ENCODE results near the gene TOM1. TPM values are rescaled to one million over a fixed set of nuclear protein-coding genes. Genes with fewer than 3 reads are reported as not detected.
A peak's percentile ranks its signal among the peaks of the same experiment; 100 is the strongest.

TOM1 gene
- total RNA-seq, 1 donor from 2014 or later, result 36.9 TPM

DNA sequence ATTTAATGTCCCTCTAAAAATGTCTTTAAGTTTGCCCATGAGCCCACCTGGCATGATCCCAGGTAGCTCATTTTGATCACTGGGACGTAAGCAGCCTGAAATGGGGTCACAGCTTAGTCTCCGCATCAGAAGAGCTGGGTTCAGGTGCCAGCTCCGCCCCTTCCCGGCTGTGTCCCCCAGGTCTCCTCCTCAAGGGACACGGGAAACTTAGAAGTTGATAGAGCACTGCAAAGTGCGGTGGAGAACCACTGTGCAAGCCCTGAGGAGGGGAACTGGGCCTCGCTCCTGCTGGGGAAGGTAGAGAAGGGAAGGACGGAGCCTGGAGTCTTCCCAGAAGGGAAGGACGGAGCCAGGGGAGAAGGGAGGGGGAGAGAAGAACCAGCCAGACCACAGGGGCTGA lies 7.7 kb downstream of the TOM1 start:
- no peak for DNase-seq (ENCODE audit: low spot score)

DNA sequence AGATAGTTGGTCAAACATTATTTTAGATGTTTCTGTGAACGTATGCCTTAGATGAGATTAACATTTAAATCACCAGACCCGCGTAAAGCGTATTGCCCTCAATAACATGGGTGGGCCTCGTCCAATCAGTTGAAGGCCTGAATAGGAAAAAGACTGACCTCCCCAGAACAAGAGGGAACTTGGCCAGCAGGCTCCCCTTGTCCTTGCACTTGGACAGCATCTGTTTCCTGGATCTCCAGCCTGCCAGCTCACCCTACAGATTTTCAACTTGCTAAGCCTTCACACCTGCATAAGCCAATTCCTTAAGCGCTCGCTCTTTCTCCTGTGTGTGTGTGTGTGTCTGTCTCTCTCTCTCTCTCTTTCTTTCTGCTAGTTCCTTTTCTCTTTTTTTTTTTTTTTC lies 8.2 kb downstream of the TOM1 start:
- peak; percentile 40 for DNase-seq (ENCODE audit: low spot score)

GRCh38 chr22:35308480-35309021 lies 8.9 kb downstream of the TOM1 start:
- DNase-seq (ENCODE audit: low spot score), result no peak

GRCh38 chr22:35310556-35311550 lies 11.2 kb downstream of the TOM1 start:
- DNase-seq (ENCODE audit: low spot score), result no peak

- no peak for DNase-seq (ENCODE audit: low spot score)
Measured at GRCh38 chr22:35311551-35311999, 11.9 kb downstream of the TOM1 start.

- no peak for DNase-seq (ENCODE audit: low spot score)
Measured at GRCh38 chr22:35312198-35313059, 12.7 kb downstream of the TOM1 start.

DNA sequence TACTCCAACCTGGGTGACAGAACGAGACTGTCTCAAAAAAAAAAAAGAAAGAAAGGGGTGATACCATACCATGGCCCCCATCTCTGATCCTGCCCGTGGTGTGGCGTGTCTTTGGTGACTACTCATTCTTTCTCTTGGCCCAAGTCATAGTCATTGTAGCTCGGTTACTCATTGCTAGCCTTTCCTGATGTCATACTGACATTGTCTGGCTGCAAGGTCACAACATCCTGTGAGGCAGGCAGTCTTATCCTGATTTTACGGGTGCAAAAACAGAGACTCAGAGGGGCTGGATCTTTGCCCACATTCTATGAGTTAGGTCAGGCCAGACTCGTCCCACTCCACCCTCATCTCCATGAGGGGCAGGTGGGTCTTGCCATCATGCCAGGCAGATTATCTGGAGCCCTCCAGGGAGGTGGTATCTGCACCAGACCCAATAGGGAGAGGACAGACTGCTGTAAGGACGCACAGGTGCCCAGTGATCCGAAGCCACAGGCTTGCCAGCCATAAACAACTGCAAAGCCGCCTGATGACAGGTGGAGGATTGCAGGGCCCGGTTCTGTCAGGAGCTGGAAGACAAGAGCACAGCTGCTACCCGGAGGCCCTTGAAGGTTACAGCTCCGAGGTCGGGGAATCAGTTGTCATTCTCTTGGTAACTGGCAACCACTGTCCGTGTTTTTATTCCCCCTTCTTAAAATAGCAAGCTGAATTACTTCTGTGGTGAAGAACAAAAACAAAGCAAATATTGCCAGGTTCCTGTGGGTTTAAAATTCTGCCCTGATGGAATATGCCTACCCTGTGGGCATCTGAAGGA lies 13.8 kb downstream of the TOM1 start:
- no peak for DNase-seq (ENCODE audit: low spot score)

GRCh38 chr22:35314161-35314942 lies 14.7 kb downstream of the TOM1 start:
- no peak for DNase-seq (ENCODE audit: low spot score)

DNA sequence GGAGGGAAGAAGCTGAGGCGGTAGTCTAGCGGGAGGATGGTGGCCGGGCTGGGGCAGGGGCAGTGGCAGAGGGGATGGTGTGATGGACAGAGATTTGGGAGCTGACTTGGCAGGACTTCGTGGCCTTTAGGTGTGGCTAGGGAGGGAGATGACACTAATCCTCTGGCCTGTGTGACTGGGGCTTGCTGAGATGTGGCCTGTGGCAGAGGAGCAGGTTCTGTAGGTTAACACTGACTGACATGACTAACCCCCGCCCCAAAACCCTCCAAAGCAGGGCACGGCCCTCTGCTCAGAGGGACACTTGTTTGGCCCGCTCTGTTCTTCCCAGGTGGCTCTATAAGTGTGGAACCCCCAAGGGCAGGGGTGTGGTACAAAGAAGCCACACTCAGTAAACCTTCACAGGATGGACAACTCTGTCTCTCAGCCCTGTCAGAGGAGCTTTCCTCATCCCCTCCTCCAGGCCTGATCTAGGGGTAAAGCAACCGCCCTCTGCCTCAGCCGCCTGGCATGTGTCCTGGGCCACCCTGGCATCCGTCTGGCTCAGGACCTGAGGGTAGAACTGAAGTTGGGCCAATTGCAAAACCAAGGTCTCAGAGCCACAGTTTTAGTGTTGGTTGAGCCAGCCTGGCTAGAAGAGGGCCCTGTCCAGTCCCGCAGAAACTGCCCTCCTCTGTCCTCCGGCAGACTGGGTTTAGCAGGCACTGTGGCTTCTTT lies 15.6 kb downstream of the TOM1 start:
- no peak for DNase-seq (ENCODE audit: low spot score)

- DNase-seq (ENCODE audit: low spot score), result no peak
Measured at GRCh38 chr22:35315855-35316745, 16.4 kb downstream of the TOM1 start.

- DNase-seq (ENCODE audit: low spot score), result no peak
Measured at GRCh38 chr22:35316751-35317150, 17.1 kb downstream of the TOM1 start.

DNA sequence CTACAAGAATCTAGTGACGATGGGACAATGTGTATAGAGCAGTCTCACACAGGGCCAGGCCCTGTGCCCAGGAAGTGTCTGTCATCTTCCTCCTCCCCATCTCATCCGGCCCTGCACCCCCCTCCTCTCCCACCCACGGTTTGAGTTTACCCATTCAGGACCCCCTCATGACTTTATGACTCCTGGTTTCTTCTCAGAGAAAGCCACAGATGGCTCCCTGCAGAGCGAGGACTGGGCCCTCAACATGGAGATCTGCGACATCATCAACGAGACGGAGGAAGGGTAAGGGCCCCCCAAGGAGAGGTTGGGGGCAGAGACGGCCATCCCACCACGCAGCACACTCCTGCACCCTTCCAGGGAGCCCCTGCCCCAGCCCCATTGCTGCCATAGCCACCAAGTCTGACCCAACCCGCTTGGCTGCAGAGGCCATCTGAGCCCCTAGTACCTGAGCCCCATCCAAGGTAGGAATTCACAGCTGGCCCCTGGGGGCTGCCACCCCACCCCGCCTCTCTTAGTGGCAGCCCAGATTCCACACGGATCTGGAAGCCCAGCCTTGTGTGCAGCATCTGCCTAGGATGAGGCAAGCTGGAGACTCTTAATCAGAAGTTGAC lies 18.1 kb downstream of the TOM1 start:
- no peak for DNase-seq (ENCODE audit: low spot score)

- no peak for DNase-seq (ENCODE audit: low spot score)
Measured at GRCh38 chr22:35318346-35319215, 18.9 kb downstream of the TOM1 start.

DNA sequence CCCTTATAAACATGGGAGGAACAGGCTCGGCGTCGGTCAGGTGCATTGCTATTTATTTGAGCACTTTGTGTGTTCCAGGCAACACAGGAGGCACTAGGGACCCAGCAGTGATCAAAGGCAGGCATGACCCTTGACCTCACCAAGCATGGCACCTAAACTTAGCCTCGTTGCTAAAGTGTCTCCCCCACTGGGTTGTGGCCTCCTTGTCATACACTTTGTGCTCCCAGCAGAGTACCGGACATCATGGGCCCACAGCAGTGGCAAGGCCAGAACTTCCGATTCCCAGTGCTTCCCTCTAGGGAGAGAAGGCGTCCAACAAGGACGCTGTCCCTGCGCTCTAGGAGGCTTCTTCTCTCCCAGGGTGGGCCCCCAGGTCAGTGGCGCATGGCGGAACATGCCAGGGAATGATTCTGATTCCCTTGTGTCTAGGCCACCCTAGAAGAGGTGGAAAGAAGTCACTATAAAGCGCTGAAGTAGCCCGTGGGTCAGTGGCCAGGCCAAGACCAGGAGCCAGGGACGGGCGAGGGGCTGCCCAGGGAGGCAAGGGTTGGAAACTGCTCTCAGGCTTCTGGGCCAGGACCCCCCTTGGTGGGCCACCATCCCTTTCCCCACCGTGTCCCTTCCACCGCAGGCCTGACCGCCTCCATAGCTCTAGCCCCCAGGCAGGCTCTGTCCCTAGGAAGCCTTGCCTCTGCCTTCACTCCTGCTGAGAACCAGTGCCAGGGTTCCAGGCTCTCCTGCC lies 19.7 kb downstream of the TOM1 start:
- no peak for DNase-seq (ENCODE audit: low spot score)

DNA sequence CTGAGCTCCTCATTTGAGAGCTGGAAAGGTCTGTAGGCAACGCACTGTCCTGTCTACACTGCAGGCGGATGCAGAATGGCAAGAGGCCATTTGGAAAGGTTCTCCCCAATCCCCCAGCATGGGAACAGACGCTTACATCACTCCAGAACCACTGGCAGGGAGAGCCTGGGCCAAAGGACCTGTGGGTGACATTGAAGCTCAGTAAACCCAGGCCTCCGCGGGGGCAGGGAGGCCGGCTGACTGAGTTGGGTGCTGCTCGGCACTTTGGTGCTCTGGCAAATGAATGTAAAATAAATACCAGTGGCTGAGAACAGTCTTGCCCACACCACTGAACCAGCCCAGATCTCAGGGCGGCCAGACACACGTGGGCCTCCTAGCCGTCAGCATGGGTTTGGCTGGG lies 22.4 kb downstream of the TOM1 start:
- DNase-seq (ENCODE audit: low spot score), result no peak

DNA sequence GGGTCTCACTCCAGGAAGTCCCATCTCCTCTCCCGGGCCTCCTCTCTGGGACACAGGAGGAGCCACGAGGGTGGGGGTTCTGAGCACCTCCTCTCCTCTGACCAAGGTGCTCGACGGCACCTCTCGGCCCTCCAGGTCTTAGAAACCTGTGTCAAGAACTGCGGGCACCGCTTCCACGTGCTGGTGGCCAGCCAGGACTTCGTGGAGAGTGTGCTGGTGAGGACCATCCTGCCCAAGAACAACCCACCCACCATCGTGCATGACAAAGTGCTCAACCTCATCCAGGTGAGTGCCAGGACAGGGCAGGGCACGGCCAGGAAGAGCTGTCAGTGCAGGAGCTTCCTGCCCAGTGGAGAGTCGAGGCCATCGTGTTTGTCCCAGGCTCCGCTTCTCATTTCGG lies 23.2 kb downstream of the TOM1 start:
- DNase-seq (ENCODE audit: low spot score), result no peak

DNA sequence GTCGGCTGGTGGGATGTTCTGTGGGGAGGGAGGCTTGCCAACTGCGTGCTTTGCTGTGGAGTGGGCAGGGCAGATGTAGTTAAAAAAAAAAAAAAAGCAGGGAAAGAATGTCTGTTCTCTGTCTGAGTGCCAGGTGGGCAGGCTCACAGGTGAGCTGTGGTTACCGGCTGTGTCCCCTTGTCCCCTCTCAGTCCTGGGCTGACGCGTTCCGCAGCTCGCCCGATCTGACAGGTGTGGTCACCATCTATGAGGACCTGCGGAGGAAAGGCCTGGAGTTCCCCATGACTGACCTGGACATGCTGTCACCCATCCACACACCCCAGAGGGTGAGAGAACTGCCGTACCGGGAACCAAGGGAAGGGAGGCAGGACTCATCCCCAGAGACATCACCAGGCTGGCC lies 23.6 kb downstream of the TOM1 start:
- no peak for DNase-seq (ENCODE audit: low spot score)
